HepG2 (cell line): Measurements from ENCODE around the gene CTSA. TPM values are rescaled to one million over a fixed set of nuclear protein-coding genes. Genes with fewer than 3 reads are reported as not detected.

Experiments
- AGO1 ChIP-seq: fragments of 200-400 bp; formaldehyde crosslinking; IDR thresholded peaks from 2 replicates; pipeline ENCODE4 v1.6.1; 2017; ENCODE audit warnings: mild to moderate bottlenecking, low read depth, low read length, moderate library complexity; ENCODE audit not compliant: poor library complexity, severe bottlenecking
- GATA4 ChIP-seq: sonication (generic); IDR thresholded peaks from 2 replicates; pipeline ENCODE4 v1.6.1; 2016; ENCODE audit warnings: antibody characterized with exemption, low read depth, borderline replicate concordance
- HOXA7 ChIP-seq: sonication (generic); formaldehyde crosslinking; IDR thresholded peaks from 2 replicates; pipeline ENCODE4 v1.8.1; 2022; ENCODE audit warnings: mild to moderate bottlenecking, missing genetic modification reagents, moderate library complexity
- ISL2 ChIP-seq: sonication (generic); formaldehyde crosslinking; IDR thresholded peaks from 2 replicates; pipeline ENCODE4 v1.5.0; 2020; ENCODE audit warnings: missing genetic modification reagents
- KDM6A ChIP-seq: IDR thresholded peaks from 2 replicates; pipeline ENCODE4 v1.6.1; 2016; ENCODE audit warnings: low read depth
- MBD4 ChIP-seq: IDR thresholded peaks from 2 replicates; pipeline ENCODE4 v1.6.1; 2012; ENCODE audit warnings: low read length, inconsistent platforms, borderline replicate concordance
- MED1 ChIP-seq: sonication (generic); formaldehyde crosslinking; IDR thresholded peaks from 2 replicates; pipeline ENCODE4 v1.4.0; 2020; ENCODE audit warnings: missing genetic modification reagents
- MED8 ChIP-seq: sonication (generic); formaldehyde crosslinking; IDR thresholded peaks from 2 replicates; pipeline ENCODE4 v1.8.1; 2023; ENCODE audit warnings: mild to moderate bottlenecking, missing genetic modification reagents; ENCODE audit not compliant: insufficient replicate concordance
- MEIS1 ChIP-seq: sonication (generic); formaldehyde crosslinking; IDR thresholded peaks from 2 replicates; pipeline ENCODE4 v1.9.0; 2021; ENCODE audit warnings: mild to moderate bottlenecking, missing genetic modification reagents, moderate library complexity, borderline replicate concordance
- NFIC ChIP-seq: IDR thresholded peaks from 2 replicates; pipeline ENCODE4 v1.6.1; 2012; ENCODE audit warnings: mild to moderate bottlenecking, low read length, inconsistent platforms
- PHF5A ChIP-seq: IDR thresholded peaks from one replicate; pipeline ENCODE4 v1.6.1; 2018; ENCODE audit warnings: low read depth, missing genetic modification reagents; ENCODE audit not compliant: unreplicated experiment
- POLR2AphosphoS2 ChIP-seq: IDR thresholded peaks from 2 replicates; pipeline ENCODE4 v1.6.1; 2011; ENCODE audit warnings: low read depth, low read length, improper control_type of control experiment
- PPARG ChIP-seq: conservative IDR thresholded peaks from 2 replicates; pipeline ENCODE4 v1.6.1; 2016; ENCODE audit warnings: missing biosample characterization, missing genetic modification reagents
- TCF12 ChIP-seq, 2 experiments: fragments of 450-650 bp in 1 of 2; sonication (generic) in 1 of 2; formaldehyde crosslinking in 1 of 2; IDR thresholded peaks; 2 replicates each; pipeline versions ENCODE4 v1.6.1 to v1.8.0; 2017 to 2022; ENCODE audit warnings: antibody characterized with exemption in 1 of 2, mild to moderate bottlenecking in 1 of 2, missing genetic modification reagents in 1 of 2, moderate library complexity in 1 of 2
- YY1 ChIP-seq: IDR thresholded peaks from 2 replicates; pipeline ENCODE4 v1.6.1; 2011; ENCODE audit warnings: low read length, low read depth, moderate library complexity, mild to moderate bottlenecking; ENCODE audit not compliant: insufficient read depth, insufficient replicate concordance
- ZBTB7A ChIP-seq: sonication (generic); formaldehyde crosslinking; IDR thresholded peaks from 2 replicates; pipeline ENCODE4 v1.8.0; 2022; ENCODE audit warnings: mild to moderate bottlenecking, missing genetic modification reagents
- ZNF510 ChIP-seq: sonication (generic); formaldehyde crosslinking; IDR thresholded peaks from 2 replicates; pipeline ENCODE4 v1.4.0; 2020; ENCODE audit warnings: low read depth, mild to moderate bottlenecking, missing genetic modification reagents
- ZNF557 ChIP-seq: sonication (generic); formaldehyde crosslinking; IDR thresholded peaks from 2 replicates; pipeline ENCODE4 v1.4.0; 2020; ENCODE audit warnings: missing genetic modification reagents
- ZNF598 ChIP-seq: sonication (generic); formaldehyde crosslinking; IDR thresholded peaks from 2 replicates; pipeline ENCODE4 v1.5.1; 2020; ENCODE audit warnings: mild to moderate bottlenecking, missing genetic modification reagents, borderline replicate concordance
- ZNF605 ChIP-seq: sonication (generic); formaldehyde crosslinking; IDR thresholded peaks from 2 replicates; pipeline ENCODE4 v1.8.0; 2022; ENCODE audit warnings: mild to moderate bottlenecking, missing genetic modification reagents
- ZNF841 ChIP-seq: sonication (generic); formaldehyde crosslinking; IDR thresholded peaks from 2 replicates; pipeline ENCODE4 v1.8.1; 2023; ENCODE audit warnings: missing genetic modification reagents, borderline replicate concordance
- polyA plus RNA-seq, 8 experiments: library from polyadenylated mRNA; depleted of rRNA in 3 of 8; stranded (reverse) in 7 of 8; unstranded in 1 of 8; fragments of >200 nt; fragmentation: Illumina TruSeq in 4 of 8; extraction: Trizol in 4 of 8; gene quantifications; 2 replicates each; pipeline versions ENCODE4 v1.2.1 to v1.2.3, GENCODE V29; 2011 to 2016; ENCODE audit warnings: low read depth in 4 of 8, missing spikeins in 1 of 8, mixed read lengths in 1 of 8; ENCODE audit not compliant: insufficient read depth in 1 of 8
- total RNA-seq, 5 experiments: library from RNA; depleted of rRNA; stranded (reverse); fragments of >200 nt; fragmentation: Illumina TruSeq; extraction: Trizol; gene quantifications; 2 replicates each; pipeline ENCODE4 v1.2.3, GENCODE V29; 2016; ENCODE audit warnings: low read depth in 1 of 5
- TF ChIP-seq, protein P1 (sequence below): sonication (generic); formaldehyde crosslinking; IDR thresholded peaks from 2 replicates; pipeline ENCODE4 v1.4.0; 2020; ENCODE audit warnings: missing genetic modification reagents
- TF ChIP-seq, protein P2 (sequence below): sonication (generic); formaldehyde crosslinking; IDR thresholded peaks from 2 replicates; pipeline ENCODE4 v1.8.1; 2023; ENCODE audit warnings: mild to moderate bottlenecking, inconsistent platforms, moderate library complexity, missing genetic modification reagents, borderline replicate concordance
- TF ChIP-seq, protein P3 (sequence below): sonication (generic); formaldehyde crosslinking; IDR thresholded peaks from 2 replicates; pipeline ENCODE4; 2020; ENCODE audit warnings: missing genetic modification reagents, mild to moderate bottlenecking, borderline replicate concordance

Gene CTSA
- total and polyA plus RNA-seq, 2 of the 13 experiments (the other 11 are each of a cell fraction or from before 2014, with no cell fraction given), result 202 to 231 TPM

DNA sequence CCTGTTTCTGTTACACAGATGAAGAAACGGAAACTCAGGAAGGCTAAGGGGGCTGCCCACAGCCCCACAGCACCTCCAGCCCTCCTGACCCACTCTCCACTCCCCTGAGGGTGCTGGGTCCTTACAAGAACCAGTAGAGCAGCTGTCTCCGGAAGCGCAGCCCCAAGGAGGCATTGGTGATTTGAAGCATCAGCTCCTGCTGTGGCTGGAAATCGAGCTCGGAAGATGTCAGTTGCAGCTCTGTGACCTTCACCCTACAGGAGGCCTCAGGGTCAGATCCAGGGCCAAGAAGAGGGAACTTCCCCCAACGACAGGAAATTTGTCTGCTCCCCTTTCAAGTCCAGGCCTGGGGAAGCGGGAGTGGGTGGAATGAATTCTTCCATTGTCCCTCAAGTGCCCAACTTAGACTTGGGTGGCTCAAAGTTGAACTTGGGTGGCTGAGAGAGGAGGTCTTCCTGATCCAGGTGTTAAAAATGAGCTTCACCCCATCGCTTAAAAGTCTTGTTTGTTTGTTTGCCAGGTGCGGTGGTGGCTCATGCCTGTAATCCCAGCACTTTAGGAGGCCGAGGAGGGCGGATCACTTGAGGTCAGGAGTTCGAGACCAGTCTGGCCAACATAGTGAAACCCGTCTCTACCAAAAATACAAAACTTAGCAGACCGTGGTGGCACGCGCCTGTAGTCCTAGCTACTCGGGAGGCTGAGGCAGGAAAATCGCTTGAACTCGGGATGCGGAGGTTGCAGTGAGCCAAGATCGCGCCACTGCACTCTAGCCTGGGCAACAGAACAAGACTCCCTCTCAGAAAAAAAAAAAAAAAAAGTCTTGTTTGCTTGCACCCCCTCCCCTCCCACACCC, 18.9 kb downstream of the CTSA start (continued):
- TF ChIP-seq, protein P1, sequence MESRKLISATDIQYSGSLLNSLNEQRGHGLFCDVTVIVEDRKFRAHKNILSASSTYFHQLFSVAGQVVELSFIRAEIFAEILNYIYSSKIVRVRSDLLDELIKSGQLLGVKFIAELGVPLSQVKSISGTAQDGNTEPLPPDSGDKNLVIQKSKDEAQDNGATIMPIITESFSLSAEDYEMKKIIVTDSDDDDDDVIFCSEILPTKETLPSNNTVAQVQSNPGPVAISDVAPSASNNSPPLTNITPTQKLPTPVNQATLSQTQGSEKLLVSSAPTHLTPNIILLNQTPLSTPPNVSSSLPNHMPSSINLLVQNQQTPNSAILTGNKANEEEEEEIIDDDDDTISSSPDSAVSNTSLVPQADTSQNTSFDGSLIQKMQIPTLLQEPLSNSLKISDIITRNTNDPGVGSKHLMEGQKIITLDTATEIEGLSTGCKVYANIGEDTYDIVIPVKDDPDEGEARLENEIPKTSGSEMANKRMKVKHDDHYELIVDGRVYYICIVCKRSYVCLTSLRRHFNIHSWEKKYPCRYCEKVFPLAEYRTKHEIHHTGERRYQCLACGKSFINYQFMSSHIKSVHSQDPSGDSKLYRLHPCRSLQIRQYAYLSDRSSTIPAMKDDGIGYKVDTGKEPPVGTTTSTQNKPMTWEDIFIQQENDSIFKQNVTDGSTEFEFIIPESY, result no peak
- no peak for TF ChIP-seq ZNF598 (CRISPR knock-in tag)
- no peak for TF ChIP-seq MBD4
- peak; percentile 96 for TF ChIP-seq PPARG
- no peak for TF ChIP-seq AGO1
- peak; percentile 64; the same call in 1 of the 2 replicates for TF ChIP-seq ZNF605 (CRISPR knock-in tag)
- 0 out of 2 replicates have a peak, but pooled peaks have one; percentile 35 for TF ChIP-seq ZNF557 (CRISPR knock-in tag)
- 0 out of 2 replicates have a peak, but pooled peaks have one; percentile 32 for TF ChIP-seq KDM6A
- no peak for TF ChIP-seq HOXA7
- no peak for TF ChIP-seq PHF5A (CRISPR knock-in tag)
- no peak for TF ChIP-seq TCF12 (IDR thresholded peaks at IDR 0.05)
- peak; percentile 60; the same call in 1 of the 2 replicates for TF ChIP-seq TCF12 (CRISPR knock-in tag; IDR thresholded peaks at IDR 0.05)
- TF ChIP-seq MED1 (CRISPR knock-in tag), result peak; percentile 15; the same call in 1 of the 2 replicates
- TF ChIP-seq, protein P2, sequence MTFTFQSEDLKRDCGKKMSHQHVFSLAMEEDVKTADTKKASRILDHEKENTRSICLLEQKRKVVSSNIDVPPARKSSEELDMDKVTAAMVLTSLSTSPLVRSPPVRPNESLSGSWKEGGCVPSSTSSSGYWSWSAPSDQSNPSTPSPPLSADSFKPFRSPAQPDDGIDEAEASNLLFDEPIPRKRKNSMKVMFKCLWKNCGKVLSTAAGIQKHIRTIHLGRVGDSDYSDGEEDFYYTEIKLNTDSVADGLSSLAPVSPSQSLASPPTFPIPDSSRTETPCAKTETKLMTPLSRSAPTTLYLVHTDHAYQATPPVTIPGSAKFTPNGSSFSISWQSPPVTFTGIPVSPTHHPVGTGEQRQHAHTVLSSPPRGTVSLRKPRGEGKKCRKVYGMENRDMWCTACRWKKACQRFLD (CRISPR knock-in tag), result no peak; the same call in none of the 2 replicates
- TF ChIP-seq, protein P3, sequence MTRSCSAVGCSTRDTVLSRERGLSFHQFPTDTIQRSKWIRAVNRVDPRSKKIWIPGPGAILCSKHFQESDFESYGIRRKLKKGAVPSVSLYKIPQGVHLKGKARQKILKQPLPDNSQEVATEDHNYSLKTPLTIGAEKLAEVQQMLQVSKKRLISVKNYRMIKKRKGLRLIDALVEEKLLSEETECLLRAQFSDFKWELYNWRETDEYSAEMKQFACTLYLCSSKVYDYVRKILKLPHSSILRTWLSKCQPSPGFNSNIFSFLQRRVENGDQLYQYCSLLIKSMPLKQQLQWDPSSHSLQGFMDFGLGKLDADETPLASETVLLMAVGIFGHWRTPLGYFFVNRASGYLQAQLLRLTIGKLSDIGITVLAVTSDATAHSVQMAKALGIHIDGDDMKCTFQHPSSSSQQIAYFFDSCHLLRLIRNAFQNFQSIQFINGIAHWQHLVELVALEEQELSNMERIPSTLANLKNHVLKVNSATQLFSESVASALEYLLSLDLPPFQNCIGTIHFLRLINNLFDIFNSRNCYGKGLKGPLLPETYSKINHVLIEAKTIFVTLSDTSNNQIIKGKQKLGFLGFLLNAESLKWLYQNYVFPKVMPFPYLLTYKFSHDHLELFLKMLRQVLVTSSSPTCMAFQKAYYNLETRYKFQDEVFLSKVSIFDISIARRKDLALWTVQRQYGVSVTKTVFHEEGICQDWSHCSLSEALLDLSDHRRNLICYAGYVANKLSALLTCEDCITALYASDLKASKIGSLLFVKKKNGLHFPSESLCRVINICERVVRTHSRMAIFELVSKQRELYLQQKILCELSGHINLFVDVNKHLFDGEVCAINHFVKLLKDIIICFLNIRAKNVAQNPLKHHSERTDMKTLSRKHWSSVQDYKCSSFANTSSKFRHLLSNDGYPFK (CRISPR knock-in tag), result peak; percentile 54; the same call in 1 of the 2 replicates
- TF ChIP-seq ISL2, result no peak
- TF ChIP-seq MEIS1 (CRISPR knock-in tag), result no peak
- TF ChIP-seq GATA4, result no peak
- no peak for TF ChIP-seq POLR2AphosphoS2
- TF ChIP-seq MED8 (CRISPR knock-in tag), result no peak
- TF ChIP-seq ZNF510 (CRISPR knock-in tag), result no peak; the same call in 1 of the 2 replicates
- no peak for TF ChIP-seq ZBTB7A
- no peak for TF ChIP-seq ZNF841 (CRISPR knock-in tag)
- TF ChIP-seq NFIC, result no peak
- no peak for TF ChIP-seq YY1
